H1 (cell line): ENCODE results near the gene LCN15.

Experiments
- ATF3 ChIP-seq: IDR thresholded peaks from 2 replicates; pipeline ENCODE4 v1.6.1; 2011; ENCODE audit warnings: low read depth, mild to moderate bottlenecking, low read length; ENCODE audit not compliant: insufficient read depth
- CTCF ChIP-seq, 3 experiments: IDR thresholded peaks; 1 replicate in 2 of 3; 2 replicates in 1 of 3; pipeline versions ENCODE4 v1.5.1 to v1.6.1; 2011; ENCODE audit warnings: low read length in 3 of 3, mild to moderate bottlenecking in 3 of 3, inconsistent platforms in 2 of 3, low read depth in 1 of 3, moderate library complexity in 1 of 3; ENCODE audit not compliant: insufficient read depth in 1 of 3; ENCODE audit errors: control extremely low read depth in 1 of 3
- EZH2 ChIP-seq: fragments of 200-600 bp; sonication (generic); IDR thresholded peaks from 2 replicates; pipeline ENCODE4 v1.7.1; 2012; ENCODE audit warnings: low read depth, mild to moderate bottlenecking, moderate library complexity, low read length, inconsistent platforms; ENCODE audit not compliant: severe bottlenecking
- JUND ChIP-seq: IDR thresholded peaks from 2 replicates; pipeline ENCODE4 v1.6.1; 2011; ENCODE audit warnings: mild to moderate bottlenecking, improper control_type of control experiment, low read length
- POLR2A ChIP-seq, 2 experiments: IDR thresholded peaks; 1 replicate in 1 of 2; 2 replicates in 1 of 2; pipeline ENCODE4 v1.6.1; 2011; ENCODE audit warnings: low read depth in 2 of 2, low read length in 2 of 2, mild to moderate bottlenecking in 2 of 2; ENCODE audit errors: control extremely low read depth in 1 of 2
- YY1 ChIP-seq: IDR thresholded peaks from 2 replicates; pipeline ENCODE4 v1.6.1; 2011; ENCODE audit warnings: low read depth, mild to moderate bottlenecking, low read length

GRCh38 chr9:136784997-136785361, 20.7 kb upstream of the LCN15 start:
- TF ChIP-seq ATF3 (no peak), CTCF (IDR thresholded peaks at IDR 0.05; ENCODE audit: control extremely low read depth in 1 of 3, insufficient read depth in 1 of 3, low read depth in 1 of 3, low read length in 3 of 3) (no peak), POLR2A (IDR thresholded peaks at IDR 0.05; ENCODE audit: control extremely low read depth in 1 of 2, low read depth in 2 of 2, low read length in 2 of 2) (no peak), YY1 (no peak), EZH2 (no peak), JUND (no peak)
